GM21447 (cell line): ENCODE results near the gene MUCL1.

Source experiments
- ATAC-seq: cut with Tn5 transposase; IDR thresholded peaks from one replicate; pipeline ENCODE4 v1.9.1; 2021; ENCODE audit not compliant: unreplicated experiment

MUCL1 gene

DNA sequence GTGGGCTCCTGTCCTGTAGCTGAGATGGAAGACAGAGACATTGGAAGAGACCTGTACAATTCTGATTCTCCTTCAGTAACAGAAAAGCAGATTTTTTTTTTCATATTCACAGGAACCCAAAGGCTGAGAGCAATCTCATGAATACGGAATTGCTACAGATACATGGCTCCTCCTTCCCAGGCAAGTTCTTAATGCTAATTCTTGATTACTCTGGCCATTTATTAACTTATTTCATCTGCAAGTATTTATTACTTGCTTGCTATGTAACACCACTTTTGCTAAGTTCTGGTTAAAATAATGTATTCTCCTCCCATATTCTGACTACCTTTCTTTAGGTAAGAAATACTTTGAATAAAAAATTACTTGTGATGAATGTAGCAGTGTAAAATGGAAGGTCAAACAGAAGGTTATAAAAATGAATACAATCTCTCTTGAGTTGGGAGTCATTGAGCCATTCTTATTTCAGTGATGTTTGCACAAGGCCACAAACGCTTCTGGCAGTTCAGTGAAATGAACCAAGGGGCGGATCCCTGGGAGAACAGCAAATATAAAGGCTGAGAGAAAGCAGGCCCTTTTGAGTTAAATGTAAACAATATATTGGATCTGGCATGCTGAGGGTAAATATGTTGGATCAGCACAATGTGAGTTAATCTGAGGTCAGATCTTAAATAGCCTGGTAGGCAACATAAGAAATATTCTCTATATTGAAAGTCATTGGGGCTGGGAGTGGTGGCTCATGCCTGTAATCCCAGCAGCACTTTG lies 37.6 kb downstream of the MUCL1 start:
- ATAC-seq: no peak
